NCI-H2029 treated with DMSO at 0.1 percent for 48 hours (cell line): Measurements from ENCODE around the gene ABCA3.

Experiments
- DNase-seq: peaks from one replicate; lab custom pipeline; 2025; lab: John Stamatoyannopoulos, UW

Gene ABCA3

DNA sequence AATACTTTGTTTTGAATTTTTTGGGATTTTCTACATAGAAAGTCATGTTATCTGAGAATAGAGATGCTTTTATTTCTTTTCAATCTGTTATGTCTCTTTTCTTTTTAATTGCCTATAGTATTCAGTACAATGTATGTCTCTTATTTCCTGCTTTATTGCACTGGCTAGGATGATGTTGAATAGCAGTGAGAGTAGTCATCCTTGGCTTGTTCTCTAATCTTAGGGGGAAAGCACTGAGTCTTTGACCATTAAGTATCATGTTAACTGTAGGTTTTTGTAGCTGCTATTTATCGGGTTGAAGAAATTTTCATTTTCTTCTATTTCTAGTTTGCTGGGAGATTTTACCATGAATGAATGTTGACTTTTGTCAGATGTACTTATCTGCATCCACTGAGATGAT, 10.0 kb upstream of the ABCA3 start:
- no peak for DNase-seq

DNA sequence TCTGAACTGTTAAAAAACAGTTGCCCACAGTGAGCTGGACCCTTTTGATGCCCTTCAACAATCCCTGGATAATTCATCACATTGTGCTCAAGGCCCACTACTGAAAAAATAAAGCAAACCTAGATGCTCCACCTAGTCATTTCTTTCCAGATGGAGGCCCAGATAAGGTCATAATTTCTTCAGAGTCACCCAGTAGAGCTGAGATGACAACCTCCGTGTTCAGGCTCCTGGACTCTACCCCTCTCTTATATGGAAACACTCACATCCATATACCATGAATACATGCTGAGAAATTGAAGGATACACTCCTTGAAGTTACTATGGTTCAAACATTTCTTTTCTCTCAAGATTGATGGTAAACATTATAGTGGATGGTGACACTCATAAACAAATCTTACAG, 2.7 kb upstream of the ABCA3 start:
- no peak for DNase-seq

GRCh38 chr16:2341456-2342447, 1.2 kb upstream of the ABCA3 start:
- no peak for DNase-seq

DNA sequence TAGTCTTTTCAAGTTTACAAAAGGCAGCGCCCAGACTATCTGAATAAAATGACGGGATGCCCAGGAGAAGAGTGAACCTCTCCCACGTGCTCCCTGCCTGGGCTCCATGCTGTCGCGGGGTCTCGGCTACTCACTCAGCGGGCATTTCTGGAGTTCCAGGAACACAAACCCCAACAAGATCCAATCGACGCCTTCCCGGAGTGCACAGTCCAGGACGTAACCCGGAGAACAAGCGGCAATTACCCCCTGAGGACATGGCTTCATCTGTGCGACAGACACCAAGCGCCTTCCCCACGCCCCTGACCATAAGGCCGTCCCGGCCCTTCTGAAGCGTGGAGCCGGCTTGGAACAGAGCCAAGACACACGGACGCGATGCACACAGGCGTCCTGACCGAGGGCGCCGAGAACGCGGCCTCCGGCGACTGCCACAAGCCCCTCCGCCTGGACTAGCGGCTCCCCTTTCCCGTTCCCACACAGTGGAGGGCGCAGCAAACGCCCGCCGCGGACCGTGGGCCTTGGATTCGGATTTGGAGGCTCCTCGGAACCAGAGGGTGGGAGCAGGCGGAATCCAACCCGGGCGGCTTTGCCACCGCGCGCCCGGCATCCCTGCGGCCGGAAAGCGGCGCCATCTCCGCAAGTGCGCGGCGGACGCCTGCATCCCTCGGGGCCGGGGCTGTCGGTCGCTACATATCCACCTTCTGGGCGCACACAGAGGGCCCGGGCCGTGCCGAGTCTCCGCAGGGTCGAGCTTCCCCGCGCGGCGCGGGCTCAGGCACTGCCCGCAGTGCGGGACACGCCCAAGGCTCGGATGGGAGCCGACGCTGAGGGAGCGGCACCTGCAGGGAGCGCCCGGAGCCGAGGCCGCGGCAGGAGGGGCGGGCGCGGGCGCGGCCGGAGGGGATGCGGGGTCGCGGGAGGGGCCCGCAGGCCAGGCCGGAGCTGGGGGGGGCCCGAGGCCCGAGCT, 725 bp downstream of the ABCA3 start:
- no peak for DNase-seq

- no peak for DNase-seq
These were observed 2.9 kb downstream of the ABCA3 start for GRCh38 chr16:2337431-2338296.

DNA sequence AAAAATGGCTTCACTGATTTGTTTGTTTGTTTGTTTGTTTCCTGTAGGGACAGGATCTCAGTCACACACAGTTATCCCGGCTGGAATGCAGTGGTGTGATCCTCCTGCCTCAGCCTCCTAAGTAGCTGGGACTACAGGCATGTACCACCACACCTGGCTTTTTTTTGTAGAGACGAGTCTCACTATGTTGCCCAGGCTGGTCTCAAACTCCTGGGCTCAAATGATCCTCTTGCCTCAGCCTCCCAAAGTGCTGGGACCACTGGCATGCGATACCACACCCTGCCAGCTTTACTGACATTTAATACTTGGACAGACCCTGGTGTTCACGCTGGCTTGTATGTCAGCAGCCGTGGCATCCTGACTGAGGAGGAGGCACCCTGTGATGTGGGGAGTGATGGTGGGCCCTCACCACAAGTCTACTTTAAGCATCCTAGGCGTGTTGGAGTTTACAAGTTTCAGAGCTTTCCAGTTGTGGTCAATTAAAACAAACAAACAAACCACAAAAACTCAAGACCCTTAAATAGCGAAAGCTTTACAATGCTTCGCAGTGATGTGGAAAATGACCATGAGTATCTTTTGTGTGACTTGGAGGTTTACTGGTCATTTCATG, 5.1 kb downstream of the ABCA3 start:
- DNase-seq, result no peak

DNA sequence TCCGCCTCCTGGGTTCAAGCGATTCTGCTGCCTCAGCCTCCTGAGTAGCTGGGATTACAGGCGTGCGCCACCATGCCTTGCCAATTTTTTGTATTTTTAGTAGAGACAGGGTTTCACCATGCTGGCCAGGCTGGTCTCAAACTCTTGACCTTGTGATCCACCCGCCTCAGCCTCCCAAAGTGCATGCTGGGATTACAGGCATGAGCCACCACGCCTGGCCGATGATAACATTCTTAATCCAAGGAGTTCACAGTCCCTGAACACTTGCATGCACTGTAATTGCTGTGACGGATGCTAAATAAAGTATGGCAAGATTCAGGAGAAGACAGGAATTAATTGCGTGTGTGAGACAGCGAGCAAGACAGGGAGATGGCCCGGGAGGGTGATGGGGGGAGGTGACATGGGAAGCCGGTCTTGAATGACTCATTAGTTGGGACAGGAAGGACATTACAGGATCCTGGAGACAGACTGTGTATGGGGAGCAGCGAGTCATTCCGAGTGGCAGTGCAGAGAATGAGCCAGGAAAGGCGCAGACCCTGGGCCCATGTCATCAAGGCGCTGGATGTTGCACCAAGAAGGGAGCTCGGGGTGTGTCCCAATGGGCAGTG, 6.7 kb downstream of the ABCA3 start:
- no peak for DNase-seq

DNA sequence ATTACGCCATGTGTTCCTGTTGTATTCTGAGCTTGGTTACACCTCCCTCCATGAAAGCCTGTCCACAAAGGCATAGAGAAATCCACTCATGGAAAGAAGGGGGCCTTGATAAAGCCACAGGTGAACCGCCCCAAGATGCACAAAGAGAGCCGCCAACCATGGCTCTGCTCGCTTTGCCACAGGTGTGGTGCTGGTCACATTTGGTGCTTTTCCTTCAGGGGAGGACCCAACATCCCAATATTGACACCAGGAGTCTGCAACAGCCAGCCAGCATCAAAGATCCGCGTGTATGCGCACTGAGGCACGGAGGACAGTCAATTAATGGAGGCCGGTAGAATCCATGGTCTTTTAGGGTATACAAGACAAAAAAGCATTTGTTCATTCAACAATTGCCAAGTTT, 7.3 kb downstream of the ABCA3 start:
- DNase-seq, result no peak

DNA sequence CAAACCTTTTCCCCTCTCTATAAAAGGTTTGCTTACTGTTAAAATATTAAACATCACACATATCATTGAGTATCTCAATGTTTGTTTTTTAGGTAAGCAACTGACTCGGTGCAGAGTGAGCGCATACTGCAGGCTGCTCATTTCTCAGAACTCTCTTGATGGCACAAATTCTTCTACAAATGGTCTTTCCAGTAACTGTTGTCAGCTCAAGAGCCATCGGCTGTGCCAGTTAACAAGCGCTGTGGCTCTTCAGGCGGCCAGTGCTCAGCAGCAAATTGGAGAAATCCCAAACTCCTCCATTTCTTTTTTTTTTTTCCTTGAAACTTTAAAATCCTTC, 8.6 kb downstream of the ABCA3 start:
- no peak for DNase-seq

- no peak for DNase-seq
These were observed 9.2 kb downstream of the ABCA3 start for GRCh38 chr16:2331199-2331930.

DNA sequence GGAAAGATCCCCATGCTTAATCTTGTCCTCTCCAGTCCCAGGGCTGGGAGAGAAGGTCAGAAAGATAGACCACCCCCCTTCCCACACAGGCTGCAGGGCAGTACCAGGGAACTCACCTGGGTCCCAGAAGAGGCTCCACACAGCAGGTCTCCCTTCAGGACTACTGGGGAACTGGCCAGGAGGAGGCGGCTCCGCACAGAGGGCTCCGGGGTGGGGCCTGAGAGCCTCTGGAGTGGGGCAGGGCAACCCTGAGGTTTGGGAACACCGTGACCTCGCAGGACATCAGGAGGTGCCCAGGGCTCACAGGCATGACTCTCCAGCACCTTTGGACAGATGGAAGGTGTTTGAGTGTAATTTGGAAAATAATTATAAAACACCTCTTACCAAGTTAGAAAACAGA, 11.0 kb downstream of the ABCA3 start:
- no peak for DNase-seq

GRCh38 chr16:2328428-2328827, 12.1 kb downstream of the ABCA3 start:
- DNase-seq, result no peak

- DNase-seq, result no peak
These were observed 14.3 kb downstream of the ABCA3 start for GRCh38 chr16:2326191-2326590.

- no peak for DNase-seq
These were observed 14.7 kb downstream of the ABCA3 start for GRCh38 chr16:2325791-2326190.

DNA sequence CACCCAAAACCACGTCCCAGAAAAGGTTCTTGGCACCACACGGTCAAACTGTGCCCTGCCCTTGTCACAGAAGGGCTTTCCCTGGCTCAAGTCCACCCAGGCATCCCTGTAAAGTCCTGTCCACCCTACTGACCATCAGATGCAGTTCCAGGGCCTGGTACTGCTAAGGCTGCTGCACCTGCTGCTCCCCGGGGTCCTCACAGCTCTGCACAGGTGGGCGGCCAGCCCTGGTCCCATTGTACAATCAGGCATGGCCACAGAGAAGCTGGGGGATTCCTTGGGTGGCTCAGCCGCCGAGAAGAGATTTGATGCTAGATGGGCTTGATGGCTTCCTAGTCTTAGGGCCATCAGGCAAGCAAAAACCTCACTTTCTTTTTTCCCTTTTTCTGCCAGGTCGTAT, 15.3 kb downstream of the ABCA3 start:
- DNase-seq, result no peak

DNA sequence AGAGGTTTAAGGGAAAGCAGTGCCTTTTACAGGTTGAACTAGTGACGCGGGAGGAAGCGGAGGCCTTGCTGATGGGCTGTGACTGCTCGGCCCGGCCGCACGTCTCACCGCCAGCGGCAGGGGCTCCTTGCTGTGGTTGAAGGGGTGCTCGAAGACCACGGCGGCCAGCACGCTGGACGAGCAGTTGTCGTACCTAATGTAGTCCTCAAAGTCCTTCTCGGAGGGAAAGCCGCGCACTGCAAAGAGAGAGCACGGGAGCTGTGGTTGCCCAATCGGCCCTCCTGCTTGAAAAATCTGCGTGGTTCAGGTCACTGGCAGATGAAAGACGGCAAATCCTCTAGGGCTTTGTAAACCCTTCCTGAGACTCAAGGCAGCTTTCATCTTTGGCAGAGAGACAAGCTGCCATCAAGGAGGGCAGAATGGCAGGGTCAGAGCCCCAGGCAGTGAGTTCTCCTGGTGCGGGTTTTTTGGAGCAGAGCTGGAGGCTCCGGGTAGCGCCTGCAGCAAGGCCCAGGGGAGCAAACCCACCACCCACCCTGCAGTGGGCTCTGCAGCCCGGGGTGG, 16.1 kb downstream of the ABCA3 start:
- DNase-seq, result no peak

DNA sequence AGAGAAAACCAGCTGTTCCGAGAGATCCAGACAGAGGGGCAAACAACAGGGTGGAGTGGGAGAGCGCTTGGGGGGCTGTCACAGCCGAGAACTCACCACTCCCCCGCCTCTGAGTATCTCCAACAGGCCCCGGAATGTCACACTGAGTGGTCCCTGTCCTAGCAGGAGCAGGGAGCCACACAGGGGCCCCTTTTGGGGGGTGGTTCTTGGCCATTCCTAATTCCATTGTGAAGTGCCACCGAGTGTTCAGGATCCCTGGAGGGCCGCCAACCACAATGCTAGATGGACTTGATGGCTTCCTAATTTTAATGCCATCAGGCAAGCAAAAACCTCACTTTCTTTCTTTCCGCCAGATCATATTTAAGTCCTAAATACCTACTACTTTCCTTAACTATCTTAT, 16.8 kb downstream of the ABCA3 start:
- DNase-seq, result no peak

- DNase-seq, result no peak
These were observed 20.9 kb downstream of the ABCA3 start for GRCh38 chr16:2319606-2320005.

- no peak for DNase-seq
These were observed 23.1 kb downstream of the ABCA3 start for GRCh38 chr16:2317231-2318020.
